ENCODE data around the gene LRP4. TPM values are rescaled to one million over a fixed set of nuclear protein-coding genes. Genes with fewer than 3 reads are reported as not detected.

Gene LRP4
- total and polyA plus RNA-seq, 2 of the 8 experiments (the other 6 are each of a cell fraction or from before 2014, with no cell fraction given): 5.4 to 22.1 TPM

DNA sequence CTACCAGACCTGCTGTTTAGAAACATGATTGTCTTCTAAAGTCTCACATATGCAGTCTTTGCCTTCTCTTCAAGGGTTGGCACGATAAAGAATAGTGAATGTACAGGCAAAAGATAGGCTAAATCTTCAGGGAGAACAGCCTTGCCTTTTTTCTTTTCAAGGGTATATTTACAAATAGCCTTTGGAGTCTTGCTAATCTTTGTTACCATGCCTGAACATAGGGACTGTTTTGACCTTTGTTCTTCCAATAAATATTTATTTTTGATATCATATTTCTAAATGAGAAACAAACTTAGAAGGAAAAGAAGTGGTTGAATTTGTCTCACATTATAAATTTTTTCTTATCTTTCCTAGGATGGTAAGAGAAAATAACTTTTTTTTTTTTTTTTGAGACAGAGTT, 30.9 kb upstream of the LRP4 start (continued):
- TF ChIP-seq, protein P1, sequence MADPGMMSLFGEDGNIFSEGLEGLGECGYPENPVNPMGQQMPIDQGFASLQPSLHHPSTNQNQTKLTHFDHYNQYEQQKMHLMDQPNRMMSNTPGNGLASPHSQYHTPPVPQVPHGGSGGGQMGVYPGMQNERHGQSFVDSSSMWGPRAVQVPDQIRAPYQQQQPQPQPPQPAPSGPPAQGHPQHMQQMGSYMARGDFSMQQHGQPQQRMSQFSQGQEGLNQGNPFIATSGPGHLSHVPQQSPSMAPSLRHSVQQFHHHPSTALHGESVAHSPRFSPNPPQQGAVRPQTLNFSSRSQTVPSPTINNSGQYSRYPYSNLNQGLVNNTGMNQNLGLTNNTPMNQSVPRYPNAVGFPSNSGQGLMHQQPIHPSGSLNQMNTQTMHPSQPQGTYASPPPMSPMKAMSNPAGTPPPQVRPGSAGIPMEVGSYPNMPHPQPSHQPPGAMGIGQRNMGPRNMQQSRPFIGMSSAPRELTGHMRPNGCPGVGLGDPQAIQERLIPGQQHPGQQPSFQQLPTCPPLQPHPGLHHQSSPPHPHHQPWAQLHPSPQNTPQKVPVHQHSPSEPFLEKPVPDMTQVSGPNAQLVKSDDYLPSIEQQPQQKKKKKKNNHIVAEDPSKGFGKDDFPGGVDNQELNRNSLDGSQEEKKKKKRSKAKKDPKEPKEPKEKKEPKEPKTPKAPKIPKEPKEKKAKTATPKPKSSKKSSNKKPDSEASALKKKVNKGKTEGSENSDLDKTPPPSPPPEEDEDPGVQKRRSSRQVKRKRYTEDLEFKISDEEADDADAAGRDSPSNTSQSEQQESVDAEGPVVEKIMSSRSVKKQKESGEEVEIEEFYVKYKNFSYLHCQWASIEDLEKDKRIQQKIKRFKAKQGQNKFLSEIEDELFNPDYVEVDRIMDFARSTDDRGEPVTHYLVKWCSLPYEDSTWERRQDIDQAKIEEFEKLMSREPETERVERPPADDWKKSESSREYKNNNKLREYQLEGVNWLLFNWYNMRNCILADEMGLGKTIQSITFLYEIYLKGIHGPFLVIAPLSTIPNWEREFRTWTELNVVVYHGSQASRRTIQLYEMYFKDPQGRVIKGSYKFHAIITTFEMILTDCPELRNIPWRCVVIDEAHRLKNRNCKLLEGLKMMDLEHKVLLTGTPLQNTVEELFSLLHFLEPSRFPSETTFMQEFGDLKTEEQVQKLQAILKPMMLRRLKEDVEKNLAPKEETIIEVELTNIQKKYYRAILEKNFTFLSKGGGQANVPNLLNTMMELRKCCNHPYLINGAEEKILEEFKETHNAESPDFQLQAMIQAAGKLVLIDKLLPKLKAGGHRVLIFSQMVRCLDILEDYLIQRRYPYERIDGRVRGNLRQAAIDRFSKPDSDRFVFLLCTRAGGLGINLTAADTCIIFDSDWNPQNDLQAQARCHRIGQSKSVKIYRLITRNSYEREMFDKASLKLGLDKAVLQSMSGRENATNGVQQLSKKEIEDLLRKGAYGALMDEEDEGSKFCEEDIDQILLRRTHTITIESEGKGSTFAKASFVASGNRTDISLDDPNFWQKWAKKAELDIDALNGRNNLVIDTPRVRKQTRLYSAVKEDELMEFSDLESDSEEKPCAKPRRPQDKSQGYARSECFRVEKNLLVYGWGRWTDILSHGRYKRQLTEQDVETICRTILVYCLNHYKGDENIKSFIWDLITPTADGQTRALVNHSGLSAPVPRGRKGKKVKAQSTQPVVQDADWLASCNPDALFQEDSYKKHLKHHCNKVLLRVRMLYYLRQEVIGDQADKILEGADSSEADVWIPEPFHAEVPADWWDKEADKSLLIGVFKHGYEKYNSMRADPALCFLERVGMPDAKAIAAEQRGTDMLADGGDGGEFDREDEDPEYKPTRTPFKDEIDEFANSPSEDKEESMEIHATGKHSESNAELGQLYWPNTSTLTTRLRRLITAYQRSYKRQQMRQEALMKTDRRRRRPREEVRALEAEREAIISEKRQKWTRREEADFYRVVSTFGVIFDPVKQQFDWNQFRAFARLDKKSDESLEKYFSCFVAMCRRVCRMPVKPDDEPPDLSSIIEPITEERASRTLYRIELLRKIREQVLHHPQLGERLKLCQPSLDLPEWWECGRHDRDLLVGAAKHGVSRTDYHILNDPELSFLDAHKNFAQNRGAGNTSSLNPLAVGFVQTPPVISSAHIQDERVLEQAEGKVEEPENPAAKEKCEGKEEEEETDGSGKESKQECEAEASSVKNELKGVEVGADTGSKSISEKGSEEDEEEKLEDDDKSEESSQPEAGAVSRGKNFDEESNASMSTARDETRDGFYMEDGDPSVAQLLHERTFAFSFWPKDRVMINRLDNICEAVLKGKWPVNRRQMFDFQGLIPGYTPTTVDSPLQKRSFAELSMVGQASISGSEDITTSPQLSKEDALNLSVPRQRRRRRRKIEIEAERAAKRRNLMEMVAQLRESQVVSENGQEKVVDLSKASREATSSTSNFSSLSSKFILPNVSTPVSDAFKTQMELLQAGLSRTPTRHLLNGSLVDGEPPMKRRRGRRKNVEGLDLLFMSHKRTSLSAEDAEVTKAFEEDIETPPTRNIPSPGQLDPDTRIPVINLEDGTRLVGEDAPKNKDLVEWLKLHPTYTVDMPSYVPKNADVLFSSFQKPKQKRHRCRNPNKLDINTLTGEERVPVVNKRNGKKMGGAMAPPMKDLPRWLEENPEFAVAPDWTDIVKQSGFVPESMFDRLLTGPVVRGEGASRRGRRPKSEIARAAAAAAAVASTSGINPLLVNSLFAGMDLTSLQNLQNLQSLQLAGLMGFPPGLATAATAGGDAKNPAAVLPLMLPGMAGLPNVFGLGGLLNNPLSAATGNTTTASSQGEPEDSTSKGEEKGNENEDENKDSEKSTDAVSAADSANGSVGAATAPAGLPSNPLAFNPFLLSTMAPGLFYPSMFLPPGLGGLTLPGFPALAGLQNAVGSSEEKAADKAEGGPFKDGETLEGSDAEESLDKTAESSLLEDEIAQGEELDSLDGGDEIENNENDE (IDR thresholded peaks at IDR 0.05; ENCODE audit: insufficient replicate concordance, low read length): no peak
- no peak for TF ChIP-seq SRF (IDR thresholded peaks at IDR 0.05; ENCODE audit: low read depth, low read length)
- TF ChIP-seq POLR2A (IDR thresholded peaks at IDR 0.05; ENCODE audit: control extremely low read depth in 1 of 2, low read depth in 2 of 2, low read length in 2 of 2): no peak
- TF ChIP-seq CBX5 (IDR thresholded peaks at IDR 0.05; ENCODE audit: low read depth, low read length): no peak
- TF ChIP-seq EP300 (IDR thresholded peaks at IDR 0.05; ENCODE audit: borderline replicate concordance in 1 of 2, low read depth in 2 of 2, low read length in 2 of 2): no peak
- TF ChIP-seq, protein P2, sequence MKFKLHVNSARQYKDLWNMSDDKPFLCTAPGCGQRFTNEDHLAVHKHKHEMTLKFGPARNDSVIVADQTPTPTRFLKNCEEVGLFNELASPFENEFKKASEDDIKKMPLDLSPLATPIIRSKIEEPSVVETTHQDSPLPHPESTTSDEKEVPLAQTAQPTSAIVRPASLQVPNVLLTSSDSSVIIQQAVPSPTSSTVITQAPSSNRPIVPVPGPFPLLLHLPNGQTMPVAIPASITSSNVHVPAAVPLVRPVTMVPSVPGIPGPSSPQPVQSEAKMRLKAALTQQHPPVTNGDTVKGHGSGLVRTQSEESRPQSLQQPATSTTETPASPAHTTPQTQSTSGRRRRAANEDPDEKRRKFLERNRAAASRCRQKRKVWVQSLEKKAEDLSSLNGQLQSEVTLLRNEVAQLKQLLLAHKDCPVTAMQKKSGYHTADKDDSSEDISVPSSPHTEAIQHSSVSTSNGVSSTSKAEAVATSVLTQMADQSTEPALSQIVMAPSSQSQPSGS (IDR thresholded peaks at IDR 0.05; ENCODE audit: low read length): no peak
- TF ChIP-seq RFX5 (IDR thresholded peaks at IDR 0.05; ENCODE audit: borderline replicate concordance, low read depth, low read length): no peak
- TF ChIP-seq NANOG (IDR thresholded peaks at IDR 0.05; ENCODE audit: insufficient read depth, low read depth, low read length, poor library complexity, severe bottlenecking): no peak
- no peak for TF ChIP-seq POLR2AphosphoS5 (IDR thresholded peaks at IDR 0.05; ENCODE audit: low read depth, low read length)
